ENCODE data around the gene SLC1A7.
A peak's percentile ranks its signal among the peaks of the same experiment; 100 is the strongest.

The SLC1A7 gene

DNA sequence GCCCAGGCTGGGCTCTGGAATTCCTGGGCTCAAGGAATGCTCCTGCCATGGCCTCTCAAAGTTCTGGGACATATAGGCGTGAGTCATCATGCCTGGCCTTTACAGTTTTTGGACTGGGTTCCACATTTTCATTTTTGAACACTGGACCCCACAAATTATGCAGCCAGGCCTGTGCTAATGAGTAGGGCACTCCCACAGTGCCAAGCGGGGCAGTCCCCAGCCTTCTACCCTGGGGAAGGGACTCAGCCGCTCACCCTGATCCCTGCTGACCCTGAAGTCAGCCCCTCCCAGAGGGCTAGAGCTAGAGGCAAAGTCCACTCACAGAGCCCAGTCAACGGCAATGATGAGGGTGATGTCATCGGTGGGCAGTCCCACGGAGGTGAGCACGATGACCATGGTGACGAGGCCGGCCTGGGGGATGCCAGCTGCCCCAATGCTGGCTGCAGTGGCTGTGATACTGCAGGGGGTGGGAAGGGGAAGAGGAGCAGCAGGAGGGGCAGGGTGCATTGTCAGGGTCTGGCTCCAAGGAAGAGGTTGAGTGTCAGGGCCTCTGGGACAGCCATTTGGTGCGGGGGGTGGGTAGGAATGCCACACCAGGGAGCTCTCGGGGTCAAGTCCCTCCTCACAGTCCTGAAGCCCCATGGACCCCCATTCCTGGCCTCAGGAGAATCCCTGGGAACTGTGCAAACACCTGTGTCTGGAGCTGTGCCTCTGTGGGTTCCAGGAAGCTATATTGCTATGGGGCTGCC, 52.8 kb downstream of the SLC1A7 start:
- DNase-seq, result no peak

DNA sequence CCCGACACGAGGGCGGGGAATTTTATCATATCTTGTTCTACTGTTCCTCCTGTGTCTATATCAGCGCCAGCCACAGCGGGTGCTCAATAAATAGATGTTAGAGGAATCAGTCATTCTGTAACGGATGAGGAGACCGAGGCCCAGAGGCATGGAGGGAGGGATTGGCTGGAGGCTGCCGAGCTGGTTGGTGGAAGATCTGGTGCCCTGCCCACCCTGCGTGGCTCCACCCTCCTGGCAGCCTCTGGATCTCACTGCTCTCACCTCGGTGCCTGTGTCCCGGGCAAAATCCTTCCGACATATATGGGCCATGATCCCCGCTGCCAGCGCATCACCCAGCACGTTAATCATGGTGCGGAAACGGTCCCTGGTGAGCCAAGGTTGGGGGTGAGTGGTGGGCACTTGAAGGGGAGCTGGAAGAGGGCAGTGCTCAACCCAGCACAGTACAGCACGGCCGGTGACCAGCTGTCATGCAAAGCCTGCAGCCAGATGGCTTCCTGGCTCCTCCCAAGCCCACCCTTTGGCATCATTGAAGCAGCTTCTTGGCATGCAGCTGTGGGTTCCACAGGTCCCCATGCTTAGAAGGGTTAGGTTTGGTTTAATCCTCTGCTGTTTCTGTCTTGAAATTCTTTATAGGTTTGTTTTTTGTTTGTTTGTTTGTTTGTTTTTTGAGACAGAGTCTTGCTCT, 53.7 kb downstream of the SLC1A7 start:
- DNase-seq, result no peak

DNA sequence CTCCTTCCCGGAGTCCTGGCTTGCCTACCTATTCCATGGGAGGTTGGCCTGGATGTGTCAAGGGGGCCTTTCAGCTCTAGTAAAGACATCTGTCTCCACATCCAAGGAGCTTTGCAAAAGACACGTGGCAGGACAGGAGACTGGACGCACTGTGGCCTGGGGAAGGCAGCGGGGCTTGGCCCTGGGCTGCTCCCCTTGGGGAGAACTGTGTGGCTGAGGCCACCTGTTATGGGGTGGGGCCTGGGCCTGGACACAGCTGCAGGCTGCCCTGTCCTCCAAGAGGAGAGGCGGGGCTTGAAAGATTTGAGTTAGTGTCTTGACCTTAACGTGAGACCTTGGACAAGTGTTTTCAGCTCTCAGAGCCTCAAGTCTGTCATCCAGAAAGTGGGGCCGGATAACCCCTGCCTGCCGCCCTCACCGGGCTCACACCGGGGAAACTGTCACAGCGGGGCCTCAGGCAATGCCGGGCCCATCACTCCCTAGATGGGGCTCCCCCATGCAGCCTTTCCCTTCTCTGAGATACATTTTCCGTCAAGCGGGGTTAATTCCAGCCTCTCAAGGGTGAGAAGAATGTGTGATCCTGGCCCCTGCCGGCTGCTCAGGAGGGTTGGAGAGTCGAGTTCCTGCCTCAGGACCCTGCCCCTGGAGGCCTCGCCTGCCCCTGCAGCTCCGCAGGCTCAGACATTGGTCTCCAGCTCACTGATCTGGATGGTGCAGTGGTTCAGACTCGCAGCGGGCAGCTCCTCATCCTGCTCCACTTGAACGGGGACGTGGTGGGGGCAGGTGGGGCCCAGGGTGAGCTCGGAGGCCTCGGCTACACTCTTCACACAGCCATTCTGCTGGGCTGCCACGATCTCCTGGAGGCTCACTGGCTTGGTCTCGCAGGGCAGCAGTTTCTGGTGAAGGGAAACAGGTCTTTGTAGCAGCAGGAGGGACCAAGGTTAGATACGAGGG, 54.8 kb downstream of the SLC1A7 start:
- DNase-seq, result no peak

DNA sequence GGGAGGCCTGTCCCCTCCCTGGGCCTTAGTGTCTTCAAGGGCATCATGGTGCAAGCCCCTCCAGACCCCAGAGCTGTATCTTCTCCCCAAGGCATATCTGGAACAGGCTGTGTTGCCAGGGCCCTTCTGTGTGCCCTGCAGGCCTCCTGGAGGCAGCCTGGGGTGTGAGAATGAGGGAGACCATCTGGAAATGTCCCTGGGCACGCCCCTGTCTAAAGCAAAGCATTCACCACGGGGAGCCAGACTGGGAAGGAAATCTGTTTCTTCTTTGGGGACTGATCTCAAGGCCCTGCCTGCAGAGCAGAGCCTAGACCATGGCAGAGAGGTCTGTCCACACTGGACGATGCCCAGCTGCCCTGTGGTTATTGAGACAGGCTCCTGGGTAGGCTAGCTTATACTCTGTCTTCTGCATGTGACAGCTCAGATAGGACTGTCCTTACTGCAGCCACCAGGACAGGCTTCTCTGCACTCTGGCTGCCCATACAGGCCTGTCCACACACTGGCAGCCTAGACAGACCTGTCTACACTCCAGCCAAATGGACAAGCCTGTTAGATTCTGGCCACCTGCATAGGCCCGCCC, 55.9 kb downstream of the SLC1A7 start:
- no peak for DNase-seq

DNA sequence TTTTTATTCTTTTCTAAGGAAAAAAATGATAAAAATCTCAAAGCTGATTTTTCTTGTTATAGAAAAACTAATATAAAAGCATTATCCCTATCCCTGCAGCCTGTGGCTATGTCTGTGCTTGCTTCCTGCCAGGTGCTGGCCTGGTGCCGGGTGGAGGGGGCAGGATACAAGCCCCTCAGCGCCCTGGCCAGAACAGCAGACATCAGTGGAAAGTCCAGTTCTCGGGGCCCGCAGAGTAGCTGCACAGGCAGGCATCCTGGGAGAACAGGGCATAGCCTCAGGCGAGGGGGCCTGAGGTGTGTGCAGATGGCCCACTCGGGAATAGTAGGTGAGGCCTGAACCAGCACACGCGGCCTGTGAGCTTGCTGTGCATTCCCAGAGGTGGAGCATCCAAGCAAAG, 57.0 kb downstream of the SLC1A7 start:
- no peak for DNase-seq

DNA sequence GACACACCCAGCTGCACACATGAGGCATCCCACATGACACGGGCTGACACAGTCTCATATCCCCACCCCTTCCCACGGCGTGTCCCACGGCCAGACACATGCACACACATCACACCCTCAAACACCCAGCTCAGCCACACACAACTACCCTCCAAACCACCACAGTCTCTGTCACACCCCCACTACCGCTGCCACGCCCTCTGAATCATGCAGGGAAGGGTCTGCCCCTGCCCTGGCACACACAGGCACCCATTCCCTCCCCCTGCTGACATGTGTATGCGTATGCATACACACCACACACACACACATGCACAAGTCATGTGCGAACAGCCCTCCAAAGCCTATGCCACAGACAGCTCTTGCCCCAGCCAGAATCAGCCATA, 57.9 kb downstream of the SLC1A7 start:
- no peak for DNase-seq

DNA sequence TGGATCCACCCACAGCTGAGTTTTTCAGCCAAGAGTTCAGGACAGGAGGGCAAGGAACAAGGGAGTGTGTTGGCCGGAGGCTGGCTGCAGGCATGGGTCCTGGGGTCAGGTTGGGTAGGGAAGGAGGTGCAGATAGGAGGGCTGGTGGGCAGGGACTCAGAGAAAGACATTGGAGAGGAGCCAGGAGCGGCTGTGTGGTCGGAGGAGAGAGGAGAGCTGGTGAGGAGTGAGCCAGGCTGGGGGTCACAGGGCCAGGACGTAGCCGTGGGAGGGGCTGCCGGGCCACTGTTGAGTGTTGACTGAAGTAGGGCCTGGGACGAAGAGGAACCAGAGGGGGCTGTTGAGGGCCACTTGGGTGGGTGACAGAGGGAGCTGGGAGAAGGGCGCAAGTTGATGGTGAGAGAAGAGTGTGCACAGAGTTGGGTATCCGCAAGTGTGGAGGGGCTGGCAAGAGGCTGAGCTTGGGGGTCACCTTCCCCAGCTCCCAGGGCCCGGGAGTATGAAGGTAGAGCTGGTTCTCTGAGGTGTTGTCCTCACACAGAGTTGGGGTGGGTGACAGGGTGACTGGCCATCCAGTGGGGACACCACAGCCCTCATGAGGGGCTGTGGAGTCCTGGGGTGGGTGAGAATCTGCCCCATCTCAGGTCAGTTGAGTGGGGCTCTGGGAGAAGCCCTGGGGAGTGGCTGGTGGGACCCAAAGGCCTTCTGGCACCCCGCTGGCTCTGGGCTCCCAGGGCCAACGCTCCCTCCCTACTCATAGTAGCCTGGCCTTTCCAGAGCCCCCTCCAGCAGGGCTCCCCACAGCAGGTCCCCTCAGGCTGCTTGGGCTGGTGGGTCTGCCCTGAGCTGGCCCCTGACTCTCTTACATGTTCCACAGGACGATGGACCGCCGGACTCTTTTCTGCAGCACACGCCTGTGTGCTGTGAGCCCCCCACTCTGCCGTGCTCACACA, 58.5 kb downstream of the SLC1A7 start:
- DNase-seq, result no peak

DNA sequence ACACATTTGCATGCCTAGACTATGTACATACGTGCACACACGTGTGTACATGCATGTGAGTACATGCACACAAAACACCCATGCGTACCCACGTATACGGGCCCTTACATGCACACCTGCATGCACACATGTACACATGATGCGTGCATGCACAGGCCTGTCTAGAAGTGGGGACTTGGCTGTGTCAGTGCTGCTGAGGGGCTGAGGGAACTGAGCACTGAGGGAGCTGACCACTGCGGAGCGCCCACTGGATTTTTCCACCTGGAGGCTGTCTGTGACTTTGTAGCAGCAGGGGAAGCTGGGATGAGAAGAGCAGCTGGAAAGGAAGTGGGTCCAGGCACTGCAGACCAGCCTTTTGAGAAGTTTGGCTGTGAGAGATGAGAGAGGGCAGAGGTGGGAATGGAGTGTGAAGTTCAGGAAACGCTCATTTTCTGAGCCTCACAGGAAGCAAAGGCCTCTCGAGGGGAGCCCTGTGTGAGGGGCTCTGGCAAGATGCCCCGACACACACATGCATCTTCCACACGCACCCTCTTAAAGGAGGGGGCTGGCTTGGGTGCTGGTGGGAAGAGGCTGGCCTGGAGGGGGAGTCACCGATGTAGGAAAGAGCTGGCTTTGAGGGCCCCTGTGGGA, 59.5 kb downstream of the SLC1A7 start:
- no peak for DNase-seq

DNA sequence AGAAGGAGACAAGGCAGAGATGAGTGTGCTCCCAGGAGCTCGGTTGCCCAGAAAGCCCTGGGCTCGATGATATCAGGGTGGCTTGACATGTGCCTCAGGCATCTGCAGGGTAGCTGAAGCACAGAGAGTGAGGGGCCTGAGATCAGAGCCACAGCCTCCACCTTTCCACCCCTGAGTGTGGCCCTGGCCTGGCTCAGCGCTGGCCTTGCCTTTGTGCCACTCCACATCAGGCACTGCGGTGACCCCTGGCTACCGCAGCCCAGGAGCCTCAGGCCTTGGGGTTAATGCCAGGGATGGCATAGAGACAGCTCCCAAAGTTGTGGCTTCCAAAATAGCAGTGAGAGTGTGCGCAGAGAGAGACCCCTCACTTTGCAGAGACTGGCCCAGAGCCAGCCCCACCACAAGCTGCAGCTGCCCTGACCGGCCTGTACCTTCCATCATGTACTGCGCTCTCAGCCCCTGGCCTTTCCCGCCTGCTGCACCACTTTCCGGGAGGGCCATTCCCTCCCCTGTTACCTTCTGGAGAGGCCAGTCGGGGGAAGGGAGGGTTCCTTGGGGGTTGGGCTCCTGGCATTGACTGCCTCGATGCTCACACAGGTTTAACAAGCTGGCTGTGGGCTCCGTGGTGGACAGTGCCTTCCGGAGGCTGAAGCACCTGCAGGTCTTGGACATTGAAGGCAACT, 60.9 kb downstream of the SLC1A7 start:
- no peak for DNase-seq

DNA sequence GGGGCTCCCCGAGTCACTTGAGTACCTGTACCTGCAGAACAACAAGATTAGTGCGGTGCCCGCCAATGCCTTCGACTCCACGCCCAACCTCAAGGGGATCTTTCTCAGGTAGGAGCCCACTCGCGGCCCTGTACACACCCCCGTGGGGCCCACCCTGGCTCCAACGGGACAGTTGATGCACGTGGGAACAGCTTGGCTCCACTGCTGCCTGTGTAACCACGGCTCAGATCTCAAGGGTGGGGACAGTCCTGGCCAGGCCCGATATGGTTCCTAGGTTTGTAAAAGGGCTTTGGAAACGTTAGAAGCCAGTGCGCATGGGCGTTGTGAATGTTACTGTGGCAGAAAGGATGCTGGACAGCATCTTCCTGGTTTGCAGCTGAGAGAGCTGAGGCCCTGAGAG, 61.7 kb downstream of the SLC1A7 start:
- DNase-seq, result no peak

DNA sequence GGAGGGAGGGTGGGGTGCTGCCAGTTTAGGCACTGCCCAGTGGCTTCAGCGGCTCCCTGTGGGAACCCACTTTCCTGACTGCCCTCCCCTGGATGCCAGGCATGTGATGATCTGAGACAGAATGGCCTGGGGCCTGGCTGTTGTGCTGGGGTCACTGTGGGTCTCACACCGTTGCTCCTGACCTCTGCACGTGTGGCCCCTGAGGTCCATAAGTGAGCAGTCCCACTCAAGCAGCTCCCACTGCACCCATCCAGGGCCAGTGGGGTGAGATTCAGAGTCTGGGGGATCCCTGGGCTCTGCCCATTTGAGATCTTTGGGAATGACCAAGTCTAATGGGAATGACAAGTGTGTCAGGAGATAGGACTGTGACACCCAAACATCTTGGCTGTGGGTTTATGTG, 62.4 kb downstream of the SLC1A7 start:
- no peak for DNase-seq

DNA sequence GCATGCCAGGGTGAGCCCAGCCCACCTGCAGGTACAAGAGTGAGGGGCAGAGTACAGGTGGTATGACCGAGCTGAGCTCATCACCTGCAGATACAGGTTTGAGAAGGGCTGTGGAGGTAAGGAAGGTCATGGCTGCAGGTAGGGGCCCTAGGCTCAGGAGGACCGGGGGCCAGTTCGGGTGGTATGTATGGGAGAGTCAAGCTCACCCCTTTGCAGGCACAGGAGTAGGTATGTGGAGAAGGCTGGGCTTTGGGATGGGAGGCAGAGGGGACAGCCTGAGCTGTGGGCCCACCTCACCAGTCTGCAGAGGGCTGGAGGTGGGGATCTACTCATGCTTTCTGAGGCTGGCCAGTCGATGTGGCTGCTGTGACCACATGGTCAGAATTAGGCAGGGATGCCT, 63.2 kb downstream of the SLC1A7 start:
- no peak for DNase-seq

DNA sequence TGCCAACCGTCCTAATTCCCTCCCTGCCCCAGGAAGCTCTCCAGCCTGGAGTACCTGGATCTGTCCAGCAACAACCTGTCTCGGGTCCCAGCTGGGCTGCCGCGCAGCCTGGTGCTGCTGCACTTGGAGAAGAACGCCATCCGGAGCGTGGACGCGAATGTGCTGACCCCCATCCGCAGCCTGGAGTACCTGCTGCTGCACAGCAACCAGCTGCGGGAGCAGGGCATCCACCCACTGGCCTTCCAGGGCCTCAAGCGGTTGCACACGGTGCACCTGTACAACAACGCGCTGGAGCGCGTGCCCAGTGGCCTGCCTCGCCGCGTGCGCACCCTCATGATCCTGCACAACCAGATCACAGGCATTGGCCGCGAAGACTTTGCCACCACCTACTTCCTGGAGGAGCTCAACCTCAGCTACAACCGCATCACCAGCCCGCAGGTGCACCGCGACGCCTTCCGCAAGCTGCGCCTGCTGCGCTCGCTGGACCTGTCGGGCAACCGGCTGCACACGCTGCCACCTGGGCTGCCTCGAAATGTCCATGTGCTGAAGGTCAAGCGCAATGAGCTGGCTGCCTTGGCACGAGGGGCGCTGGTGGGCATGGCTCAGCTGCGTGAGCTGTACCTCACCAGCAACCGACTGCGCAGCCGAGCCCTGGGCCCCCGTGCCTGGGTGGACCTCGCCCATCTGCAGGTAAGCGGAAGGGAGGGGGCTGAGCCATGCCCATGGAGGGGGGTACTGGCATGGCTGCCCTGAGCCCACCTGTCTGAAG, 63.9 kb downstream of the SLC1A7 start:
- no peak for DNase-seq

DNA sequence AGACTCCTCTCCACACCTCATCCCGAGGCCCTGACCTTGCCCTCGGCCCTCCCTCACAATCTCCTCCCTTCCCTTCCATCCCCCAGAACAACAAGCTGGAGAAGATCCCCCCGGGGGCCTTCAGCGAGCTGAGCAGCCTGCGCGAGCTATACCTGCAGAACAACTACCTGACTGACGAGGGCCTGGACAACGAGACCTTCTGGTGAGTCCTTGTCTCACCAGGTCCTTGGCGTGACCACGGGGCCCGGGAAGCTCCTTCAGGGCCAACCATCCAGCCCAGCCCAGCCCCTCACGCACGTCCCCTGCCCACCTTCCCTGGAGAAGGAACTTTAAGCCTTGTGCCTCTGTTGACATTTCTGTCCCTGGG, 64.9 kb downstream of the SLC1A7 start:
- DNase-seq, result no peak

DNA sequence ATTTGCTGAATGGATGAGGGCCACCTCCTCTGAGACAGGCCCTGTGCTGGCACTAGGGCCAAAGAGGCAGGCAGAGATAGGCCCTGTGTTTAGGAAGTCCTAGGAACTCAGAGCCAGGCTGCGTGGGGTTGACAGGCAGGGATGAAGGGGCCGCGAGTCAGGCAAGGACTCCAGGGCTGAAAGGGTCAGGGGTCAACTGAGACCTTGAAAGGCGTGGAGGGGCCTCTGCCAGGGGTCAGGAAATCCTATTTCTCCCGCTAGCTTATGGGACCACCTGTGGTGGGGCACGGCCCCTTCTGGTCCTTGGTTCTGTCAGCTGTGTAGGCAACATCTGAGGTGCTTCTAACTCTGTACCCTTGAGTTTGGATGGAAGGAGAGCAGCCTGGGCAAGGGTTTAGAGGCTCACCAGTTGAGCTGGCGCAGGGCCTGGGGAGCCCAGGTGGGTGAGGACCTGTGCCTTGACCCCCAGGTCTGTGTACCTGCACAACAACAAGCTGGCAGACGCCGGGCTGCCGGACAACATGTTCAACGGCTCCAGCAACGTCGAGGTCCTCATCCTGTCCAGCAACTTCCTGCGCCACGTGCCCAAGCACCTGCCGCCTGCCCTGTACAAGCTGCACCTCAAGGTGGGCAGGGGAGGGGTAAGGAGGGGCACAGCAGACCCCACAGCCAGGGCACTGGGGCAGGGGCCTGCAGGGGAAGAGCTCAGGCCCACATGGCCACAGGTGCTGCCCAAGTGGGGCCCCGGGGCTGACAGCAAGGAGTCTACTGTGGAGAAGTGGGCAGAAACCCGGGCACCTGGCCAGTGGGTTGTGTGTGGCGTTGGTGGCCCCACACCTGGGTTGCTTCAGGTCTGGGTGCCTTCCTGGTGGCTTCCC, 65.5 kb downstream of the SLC1A7 start:
- DNase-seq, result no peak

DNA sequence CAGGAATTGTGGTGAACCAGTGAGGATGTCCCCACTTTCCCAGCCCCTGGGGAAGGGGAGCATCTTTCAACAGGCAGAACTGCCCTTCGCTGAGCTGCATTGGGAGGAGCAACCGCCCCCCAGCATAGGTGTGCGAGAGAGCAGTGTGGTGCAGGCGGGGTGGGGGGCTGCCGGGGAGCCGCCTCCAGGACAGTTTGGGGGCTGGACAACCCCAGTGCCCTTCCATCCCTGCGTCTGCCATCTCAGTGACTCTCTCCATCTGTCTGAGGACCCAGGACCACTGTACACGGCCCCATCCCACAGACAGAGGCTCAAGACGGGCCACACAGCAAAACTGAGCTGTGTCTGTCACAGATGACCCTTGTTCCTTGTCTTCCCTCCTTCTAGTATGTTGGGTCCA, 66.3 kb downstream of the SLC1A7 start:
- no peak for DNase-seq

DNA sequence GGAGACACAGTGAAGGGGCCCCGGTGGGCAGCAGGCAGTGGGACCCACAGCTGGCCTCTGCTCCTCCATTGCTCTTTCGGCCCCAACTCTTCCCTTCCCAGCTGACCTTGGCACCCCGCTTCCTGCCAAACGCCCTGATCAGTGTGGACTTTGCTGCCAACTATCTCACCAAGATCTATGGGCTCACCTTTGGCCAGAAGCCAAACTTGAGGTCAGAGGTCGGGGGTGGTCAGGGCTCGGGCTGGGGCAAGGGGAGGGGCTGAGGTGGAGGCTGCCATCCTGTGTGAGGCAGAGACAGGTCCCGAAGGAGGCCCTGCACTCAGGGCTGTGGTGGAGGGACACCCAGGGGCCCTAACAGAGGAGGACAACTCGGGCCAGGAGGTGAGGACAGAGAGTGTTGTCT, 66.7 kb downstream of the SLC1A7 start:
- DNase-seq, result no peak

DNA sequence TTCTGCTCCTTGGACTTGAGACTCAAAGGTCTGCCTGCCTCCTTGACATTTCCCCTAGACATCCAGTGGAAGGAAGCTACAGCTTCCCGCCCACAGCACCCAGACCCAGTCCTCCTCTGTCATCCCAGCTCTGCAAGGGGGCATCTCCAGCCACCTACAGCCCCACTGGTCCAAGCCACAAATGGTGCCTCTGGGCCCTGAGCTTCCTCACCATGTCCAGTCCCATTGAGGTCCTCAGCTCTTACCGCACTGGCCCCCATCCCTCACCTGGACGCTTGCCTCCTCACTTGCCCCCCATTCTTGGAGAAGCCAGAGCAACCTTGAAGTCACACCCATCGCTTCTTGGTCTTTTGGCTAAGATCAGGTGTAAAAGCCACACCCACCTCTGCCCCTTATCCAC, 67.2 kb downstream of the SLC1A7 start:
- peak; percentile 4 for DNase-seq

Measured in activated CD8-positive, alpha-beta memory T cell treated with anti-CD3 and anti-CD28 coated beads, Interleukin-2, amount 50 U/mL, for 4 hours (primary cell).